ENCODE measurements around the gene CLEC4G.

The CLEC4G gene

GRCh38 chr19:7679771-7680605, 51.9 kb downstream of the CLEC4G start:
- TF ChIP-seq CTCF (IDR thresholded peaks at IDR 0.05; ENCODE audit: low read depth, low read length) = no peak
- H3K4me3 ChIP-seq (replicated peaks in 1 of 2; ENCODE audit: low read depth in 2 of 2, low read length in 2 of 2) = peak overlapping the region in 1 of 2 donors; percentile 41
- DNase-seq (ENCODE audit: low read depth in 2 of 2) = no peak

GRCh38 chr19:7678971-7679751, 52.7 kb downstream of the CLEC4G start:
- no peak overlapping the region for H3K4me3 ChIP-seq (replicated peaks in 1 of 2; ENCODE audit: low read depth in 2 of 2, low read length in 2 of 2)
- TF ChIP-seq CTCF (IDR thresholded peaks at IDR 0.05; ENCODE audit: low read depth, low read length) = no peak
- DNase-seq (ENCODE audit: low read depth in 2 of 2) = no peak

All from cardiac fibroblast (primary cell).